NCI-H1092 (cell line): ENCODE results near the gene LARP4B.

Source experiments
- DNase-seq: peaks from one replicate; lab custom pipeline; 2025; lab: John Stamatoyannopoulos, UW

LARP4B gene

DNA sequence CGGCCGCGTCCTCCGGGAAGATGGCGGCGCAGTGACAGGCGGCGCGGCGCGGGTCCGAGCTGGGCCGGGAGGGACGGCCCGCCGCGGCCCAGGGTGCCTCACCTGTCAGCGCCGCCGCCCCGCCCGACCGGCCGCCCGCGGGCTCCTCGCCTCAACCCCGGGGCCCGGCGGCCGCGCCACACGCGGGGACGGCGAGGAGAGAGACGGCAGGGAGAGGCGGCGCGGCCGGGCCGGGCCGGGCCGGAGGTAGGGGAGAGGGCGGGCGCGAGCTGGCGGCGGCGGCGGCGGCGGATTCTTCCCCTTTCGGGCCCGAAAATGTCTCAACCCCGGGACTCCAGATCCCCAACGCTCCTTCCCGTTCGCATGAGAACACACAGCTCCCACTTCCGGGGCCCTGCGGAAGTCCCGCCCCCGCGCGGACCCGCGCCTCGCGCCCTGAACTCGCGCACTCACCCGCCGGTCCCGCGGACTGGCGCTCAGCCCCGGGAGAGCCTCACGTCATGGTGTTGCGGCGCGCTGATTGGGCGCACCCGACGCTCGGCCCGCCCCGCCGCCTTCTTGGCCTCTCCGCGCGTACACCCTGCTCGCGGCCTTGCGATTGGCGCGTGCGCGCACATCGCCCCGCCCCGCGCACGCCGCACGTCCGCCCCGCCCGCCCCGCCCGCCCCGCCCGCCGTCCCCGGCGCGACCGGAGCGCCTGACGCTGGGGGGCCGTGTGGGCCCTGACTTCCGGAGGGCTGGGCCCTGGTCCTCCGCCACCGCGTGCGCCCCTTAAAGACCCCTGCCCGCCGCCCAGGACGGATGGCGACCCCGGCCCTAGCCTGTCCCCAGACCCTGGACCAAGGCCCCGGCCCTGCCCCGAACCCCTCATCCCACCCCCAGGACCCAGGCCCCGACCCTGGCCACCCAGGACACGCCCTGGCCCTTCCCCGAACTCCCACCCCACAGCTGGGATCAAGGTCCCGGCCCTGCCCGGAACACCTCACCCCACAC, at the start of gene LARP4B:
TSS of gene LARP4B (minus strand) at position 380 of the 993 bp plus-strand sequence. CDS start 45,984 bp downstream, outside the sequence.
- peak; percentile 65 for DNase-seq

DNA sequence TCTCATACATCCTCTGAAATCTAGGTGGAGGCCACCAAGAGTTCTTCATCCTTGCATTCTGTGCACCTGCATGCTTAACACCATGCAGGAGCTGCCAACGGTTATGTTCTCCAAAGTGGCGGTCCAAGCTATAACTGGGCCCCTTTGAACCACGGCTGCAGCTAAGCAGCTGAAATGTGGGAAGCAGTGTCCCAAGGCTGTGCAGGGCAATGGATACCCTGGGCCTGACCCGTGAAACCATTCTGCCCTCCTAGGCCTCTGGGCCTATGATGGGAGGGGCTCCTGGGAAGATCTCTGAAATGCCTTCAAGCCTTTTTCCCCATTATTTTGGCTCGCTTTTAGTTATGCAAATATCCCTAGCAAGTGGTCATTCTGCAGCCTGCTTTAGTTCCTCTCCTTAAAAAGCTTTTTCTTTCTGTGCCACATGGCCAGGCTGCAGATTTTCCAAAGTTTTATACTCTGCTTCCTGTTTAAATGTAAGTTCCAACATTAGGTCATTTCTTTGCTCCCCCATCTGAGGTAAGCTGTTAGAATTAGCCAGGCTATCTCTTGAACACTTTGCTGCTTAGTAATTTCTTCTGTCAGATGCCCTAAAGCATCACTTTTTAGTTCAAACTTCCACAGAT, 49.1 kb upstream of the LARP4B start:
- DNase-seq: no peak

- no peak for DNase-seq
These were observed 47.4 kb upstream of the LARP4B start for GRCh38 chr10:978826-979421.

DNA sequence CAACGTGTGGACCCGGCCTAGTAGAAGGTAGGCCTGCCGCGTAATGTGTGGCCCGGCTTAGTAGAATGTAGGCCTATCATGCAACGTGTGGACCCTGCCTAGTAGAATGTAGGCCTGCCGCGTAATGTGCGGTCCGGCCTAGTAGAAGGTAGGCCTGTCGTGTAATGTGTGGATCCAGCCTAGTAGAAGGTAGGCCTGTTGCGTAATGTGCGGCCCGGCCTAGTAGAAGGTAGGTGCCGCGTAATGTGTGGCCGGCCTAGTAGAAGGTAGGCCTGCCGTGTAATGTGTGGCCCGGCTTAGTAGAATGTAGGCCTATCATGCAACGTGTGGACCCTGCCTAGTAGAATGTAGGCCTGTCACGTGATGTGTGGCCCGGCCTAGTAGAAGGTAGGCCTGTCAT, 44.8 kb upstream of the LARP4B start:
- DNase-seq: no peak

DNA sequence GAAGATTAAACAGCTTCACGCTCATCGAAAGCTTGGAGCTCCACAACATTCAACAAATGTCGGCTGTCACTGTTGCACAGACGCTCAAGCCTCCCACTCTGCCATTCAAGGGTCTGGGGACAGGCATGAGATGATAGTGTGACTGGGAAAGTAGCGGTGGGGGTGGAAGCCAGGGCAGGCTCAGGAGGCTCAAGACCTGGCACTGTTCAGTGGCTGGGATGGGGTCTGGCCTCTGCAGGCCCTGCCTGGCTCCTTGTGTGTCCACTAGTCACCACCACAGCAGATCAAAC, 43.2 kb upstream of the LARP4B start:
- DNase-seq: no peak

- DNase-seq: no peak
These were observed 42.7 kb upstream of the LARP4B start for GRCh38 chr10:974038-974784.

- no peak for DNase-seq
These were observed 41.3 kb upstream of the LARP4B start for GRCh38 chr10:972763-973162.

- no peak for DNase-seq
These were observed 40.1 kb upstream of the LARP4B start for GRCh38 chr10:971613-972012.

- DNase-seq: no peak
These were observed 39.6 kb upstream of the LARP4B start for GRCh38 chr10:971150-971542.

DNA sequence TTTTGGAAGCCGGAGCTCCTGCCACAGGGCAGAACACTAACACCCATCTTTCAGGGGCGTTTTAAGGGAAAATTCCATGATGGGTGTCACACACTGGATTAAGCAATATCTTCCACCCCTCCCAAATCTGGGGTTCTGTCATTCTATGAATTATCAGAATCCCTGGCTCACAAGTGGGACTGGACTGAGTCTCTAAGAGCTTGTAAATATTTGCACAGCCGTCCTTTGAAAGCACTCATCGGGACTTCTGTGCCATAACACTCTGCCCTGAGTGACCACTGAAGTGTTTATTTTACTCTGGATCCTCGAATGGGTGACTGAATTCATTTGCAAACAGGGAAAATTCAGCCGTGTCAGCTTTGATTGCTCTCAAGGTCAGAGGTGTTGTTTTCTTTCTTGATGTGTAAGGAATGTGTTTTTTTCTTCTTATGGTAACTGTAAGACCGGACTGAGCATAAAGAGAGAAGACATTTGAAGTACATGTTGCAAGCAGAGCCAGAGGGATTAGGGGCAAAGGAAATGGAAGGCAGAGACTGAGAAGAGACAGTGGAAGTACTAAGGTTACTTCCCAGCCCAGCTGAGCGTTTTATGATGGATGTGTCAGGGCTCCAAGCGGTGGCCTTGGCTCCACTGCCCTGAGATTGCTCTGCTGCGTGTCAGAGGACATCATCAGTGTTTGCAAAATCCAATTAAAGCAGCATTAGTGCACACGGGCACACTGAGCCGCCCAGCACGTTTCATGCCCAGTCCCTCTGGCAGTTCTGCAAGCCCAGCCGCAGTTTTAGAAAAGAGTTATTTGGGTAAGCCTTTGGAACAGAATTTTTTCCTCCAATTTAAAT, 39.0 kb upstream of the LARP4B start:
- peak; percentile 61 for DNase-seq

- no peak for DNase-seq
These were observed 38.1 kb upstream of the LARP4B start for GRCh38 chr10:969473-970150.

DNA sequence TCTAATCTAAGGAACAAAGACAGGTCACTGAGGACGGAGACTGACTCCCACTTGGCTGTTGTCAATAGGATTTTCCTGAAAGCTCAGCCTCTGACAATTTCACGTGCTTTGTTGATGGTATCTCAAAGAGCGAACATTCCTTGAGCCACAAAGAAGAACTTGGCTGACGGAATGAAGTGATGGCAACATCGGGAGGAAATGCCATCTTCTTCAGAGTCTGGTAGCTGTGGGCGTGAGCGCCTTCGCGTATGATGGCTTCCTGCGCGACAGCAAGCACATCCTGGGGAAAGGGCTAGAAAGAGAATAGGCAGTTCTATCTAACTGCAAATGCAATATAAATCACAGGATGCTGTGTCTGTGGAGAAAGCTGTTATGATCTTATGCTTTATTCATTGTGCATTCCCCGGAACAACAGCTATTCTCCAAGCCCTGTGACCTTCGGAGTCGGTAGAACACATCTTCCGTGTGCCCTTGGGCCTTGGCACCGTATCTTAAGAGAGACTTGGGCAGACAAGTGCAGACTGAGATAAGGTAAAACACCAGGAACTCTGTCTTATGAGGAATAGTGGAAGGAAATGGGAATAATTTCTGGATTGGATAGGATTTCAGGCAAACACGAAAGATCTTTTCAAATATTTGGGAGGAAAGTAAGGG, 37.2 kb upstream of the LARP4B start:
- DNase-seq: no peak

GRCh38 chr10:966466-967235, 35.1 kb upstream of the LARP4B start:
- no peak for DNase-seq

DNA sequence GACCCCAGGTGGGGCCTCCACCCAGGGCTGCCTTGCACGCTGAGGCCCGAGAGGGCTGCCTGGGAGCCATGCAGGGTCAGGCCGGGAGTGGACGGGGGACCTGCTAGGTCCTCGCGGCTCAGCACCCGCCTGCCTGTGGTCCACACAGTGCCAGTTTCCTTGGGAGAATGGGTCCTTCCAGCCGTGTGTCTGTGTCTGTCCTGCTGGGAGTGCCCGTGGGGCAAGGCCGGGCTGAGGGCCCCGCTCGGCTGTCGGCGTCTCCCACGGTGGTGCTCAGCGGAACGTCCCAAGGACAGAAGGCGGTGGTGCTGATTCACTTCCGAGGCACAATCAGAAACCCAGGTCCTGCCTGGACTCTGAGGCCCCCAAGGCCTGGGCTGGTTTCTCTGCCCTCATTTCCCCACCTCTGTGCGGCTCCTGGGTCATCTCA, 33.5 kb upstream of the LARP4B start:
- no peak for DNase-seq

DNA sequence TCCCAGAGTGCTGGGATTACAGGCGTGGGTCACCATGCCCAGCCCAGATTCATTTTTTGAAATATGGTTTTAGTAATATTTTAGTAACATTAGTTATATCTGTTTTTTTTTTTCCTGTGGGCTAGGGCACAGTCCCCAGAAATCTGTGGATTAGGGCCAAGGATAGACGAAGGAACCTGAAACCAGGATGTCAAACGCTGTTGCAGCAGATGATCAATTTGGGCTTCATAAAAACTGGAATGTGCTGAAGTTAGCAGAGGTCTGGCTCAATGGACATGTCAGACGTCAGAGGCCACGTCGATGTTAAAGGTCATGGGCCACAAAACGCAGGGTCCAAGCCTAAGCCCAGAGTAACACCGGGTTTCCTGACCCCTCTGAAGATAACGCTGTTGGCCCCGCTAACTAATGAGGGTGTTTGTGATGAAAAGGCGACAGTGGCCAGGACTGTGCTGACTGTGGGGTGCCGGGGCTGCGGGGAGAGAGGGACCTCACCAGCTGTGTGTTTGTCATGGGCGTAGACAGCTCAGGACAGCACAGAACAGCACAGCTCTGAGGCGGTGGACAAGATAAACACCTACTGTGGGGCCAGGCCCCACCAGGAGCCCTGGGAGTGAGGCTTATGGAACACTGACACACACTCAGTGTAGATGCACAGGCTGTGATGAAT, 32.9 kb upstream of the LARP4B start:
- DNase-seq: no peak

- no peak for DNase-seq
These were observed 32.1 kb upstream of the LARP4B start for GRCh38 chr10:963655-964054.

- no peak for DNase-seq
These were observed 31.7 kb upstream of the LARP4B start for GRCh38 chr10:963186-963585.

- no peak for DNase-seq
These were observed 30.8 kb upstream of the LARP4B start for GRCh38 chr10:962342-962741.

DNA sequence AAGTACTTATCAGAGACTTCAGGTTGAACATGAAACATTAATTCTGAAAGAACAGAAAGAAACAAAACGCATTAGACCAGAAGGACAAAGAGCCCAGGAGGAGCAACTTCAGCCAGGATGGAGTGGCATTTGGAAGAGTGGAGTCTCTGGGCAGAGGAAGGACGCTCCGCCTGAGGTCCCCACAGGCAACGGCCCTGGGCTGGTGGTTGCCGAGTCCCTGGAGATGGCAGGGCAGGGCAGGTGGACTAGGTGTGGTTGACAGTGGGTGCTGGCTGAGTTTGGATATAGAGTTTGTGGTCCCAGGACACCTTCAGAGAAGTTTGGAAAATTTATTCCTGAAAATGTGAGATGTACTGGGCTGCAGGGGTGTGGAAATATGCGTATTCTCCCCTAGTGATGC, 27.4 kb upstream of the LARP4B start:
- no peak for DNase-seq
